HuH-7 (cell line): ENCODE results near the gene LRIG3.
"Not testable (repeated sequence)": the region's sequence is repeated elsewhere in the genome, so short reads cannot be mapped to it uniquely, and the experiment has no call there.

Experiments used
- DNase-seq: peaks from one replicate; pipeline ENCODE4 v3.0.0; 2011; ENCODE audit warnings: low spot score

LRIG3 gene

GRCh38 chr12:58905422-58905821 lies 14.9 kb downstream of the LRIG3 start:
- no peak for DNase-seq

GRCh38 chr12:58902726-58903125 lies 17.6 kb downstream of the LRIG3 start:
- not testable (repeated sequence) for DNase-seq

GRCh38 chr12:58901664-58902063 lies 18.6 kb downstream of the LRIG3 start:
- DNase-seq = no peak

DNA sequence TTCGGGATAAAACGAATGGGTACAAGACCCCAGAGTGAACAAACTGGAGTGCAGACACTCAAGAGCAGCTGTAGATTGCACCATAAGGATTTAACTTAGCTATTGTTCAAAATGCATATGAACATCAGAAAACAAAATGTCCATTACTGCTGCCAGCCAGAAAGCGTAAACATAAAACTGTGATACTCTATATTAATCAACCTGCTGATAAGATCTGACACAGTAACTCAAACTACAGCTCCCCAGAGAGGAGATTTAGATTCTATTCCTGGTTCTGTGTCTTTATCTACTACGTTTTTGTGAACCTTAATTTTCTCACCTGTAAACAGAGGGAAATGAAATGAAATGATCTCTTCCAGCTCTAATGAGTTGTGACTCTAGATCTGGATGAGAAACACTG lies 22.3 kb downstream of the LRIG3 start:
- DNase-seq = no peak

DNA sequence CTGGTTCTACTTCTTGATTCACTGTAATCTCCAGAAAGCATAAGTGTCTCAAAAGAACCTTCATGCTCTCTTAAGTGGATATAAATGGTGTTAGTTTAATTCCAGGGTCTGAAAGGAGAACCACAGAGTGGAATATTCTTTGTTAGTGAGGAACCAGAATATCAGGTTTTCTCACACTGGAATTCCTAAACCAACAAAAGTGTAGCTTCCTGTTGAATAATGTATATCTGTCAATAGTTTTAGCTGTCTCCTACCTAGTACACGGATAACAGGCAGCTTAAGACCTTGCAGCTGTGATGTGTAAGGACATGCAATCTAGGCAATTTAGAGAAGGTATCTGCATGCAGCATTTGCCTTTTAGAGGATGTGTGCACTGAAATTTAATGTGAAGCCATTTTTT lies 24.0 kb downstream of the LRIG3 start:
- DNase-seq = no peak

GRCh38 chr12:58895053-58895452 lies 25.3 kb downstream of the LRIG3 start:
- no peak for DNase-seq

DNA sequence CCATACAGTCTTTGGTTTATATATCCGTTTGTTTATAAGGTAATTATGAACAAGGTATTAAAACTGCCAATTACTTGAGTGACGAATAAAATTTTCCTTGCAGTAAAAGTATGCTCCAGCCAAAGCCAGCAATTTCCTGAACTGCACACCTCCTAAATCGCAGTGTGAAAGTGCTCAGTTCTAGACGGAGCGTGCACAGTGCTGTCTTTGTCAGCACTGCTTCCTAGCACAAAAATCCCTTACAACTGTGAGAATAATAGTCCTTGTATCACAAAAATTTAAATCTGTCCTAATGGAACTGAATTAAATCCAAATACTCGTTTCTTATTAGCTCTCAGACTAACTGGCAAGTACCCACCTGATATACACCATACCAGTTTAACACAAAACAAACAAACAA lies 26.3 kb downstream of the LRIG3 start:
- DNase-seq = no peak

- no peak for DNase-seq
These were observed 26.8 kb downstream of the LRIG3 start for GRCh38 chr12:58893495-58893894.

GRCh38 chr12:58889557-58889956 lies 30.7 kb downstream of the LRIG3 start:
- DNase-seq = no peak

DNA sequence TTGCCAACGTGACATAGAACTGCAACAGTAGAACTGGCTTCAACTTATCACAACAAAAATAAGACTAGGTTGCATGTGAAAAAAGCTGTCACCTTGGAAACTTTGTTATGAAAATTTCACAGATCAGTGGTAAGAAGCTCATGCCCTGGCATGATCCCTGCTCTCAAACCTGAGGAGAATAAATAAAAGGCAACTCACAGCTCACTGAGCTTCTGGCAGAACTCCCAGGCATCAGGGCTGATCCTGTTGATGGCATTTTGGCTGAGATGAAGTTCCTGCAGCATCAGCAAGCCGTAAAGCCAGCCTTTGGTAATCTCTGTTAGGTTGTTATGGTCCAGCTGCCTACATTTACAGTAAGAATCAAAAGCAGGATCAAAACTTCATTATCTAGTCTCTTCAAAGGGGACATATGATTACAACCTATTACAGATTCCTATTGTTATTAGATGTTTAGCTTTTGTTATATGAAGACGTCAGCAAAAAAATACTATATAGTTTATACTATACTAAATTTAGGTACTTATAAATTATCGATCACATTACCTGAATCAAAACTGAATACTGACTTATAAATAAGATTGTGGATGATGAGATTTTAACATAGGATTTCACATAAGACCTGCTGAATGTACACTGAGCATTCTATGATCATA lies 32.0 kb downstream of the LRIG3 start:
- DNase-seq = no peak

- DNase-seq = no peak
These were observed 33.2 kb downstream of the LRIG3 start for GRCh38 chr12:58887068-58887467.

DNA sequence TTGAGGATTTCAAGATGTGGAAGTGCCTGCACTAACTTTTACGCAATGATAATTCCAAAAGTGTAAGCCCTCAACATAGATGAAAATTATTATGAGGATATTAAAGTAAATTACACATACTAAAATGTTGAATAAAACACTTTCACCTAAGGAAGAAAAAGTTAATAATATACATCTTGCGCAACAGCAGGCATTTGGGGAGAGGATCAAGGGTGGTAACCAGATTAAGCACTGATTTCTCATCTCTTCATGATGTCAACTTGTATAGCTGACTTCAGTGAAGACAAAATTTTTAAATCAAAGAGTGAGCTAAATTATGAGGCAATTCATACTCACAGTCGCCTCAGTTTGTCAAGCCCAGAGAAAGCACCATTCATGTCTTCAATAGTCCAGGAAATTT lies 33.8 kb downstream of the LRIG3 start:
- DNase-seq = no peak

GRCh38 chr12:58884916-58885315 lies 35.4 kb downstream of the LRIG3 start:
- DNase-seq = no peak

- no peak for DNase-seq
These were observed 36.5 kb downstream of the LRIG3 start for GRCh38 chr12:58883576-58884334.

GRCh38 chr12:58882826-58883225 lies 37.5 kb downstream of the LRIG3 start:
- DNase-seq = no peak

- no peak for DNase-seq
These were observed 38.5 kb downstream of the LRIG3 start for GRCh38 chr12:58881816-58882215.

GRCh38 chr12:58880639-58881038 lies 39.7 kb downstream of the LRIG3 start:
- DNase-seq = no peak

- peak; percentile 8 for DNase-seq
These were observed 43.0 kb downstream of the LRIG3 start for GRCh38 chr12:58877243-58877743.

GRCh38 chr12:58873496-58873895 lies 46.8 kb downstream of the LRIG3 start:
- no peak for DNase-seq

DNA sequence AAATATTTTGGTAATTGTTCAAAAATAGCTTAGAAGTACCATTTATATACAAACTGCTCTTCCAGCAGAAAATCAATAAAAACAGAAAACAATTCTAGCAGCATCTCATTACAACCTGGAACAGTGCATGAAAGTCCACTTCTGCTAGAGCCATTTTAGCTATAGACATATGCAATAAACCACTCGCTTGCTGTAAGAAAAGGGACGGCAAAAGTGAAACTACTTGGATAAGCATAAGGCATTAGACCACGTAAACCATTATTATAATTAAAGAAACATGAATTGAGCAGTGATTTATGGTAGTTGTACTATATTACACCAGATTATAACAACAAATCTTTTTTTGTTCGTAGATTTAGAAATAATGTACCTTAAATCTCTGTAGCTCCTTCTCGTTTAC lies 48.7 kb downstream of the LRIG3 start:
- no peak for DNase-seq

- no peak for DNase-seq
These were observed 49.7 kb downstream of the LRIG3 start for GRCh38 chr12:58870595-58870994.

- no peak for DNase-seq
These were observed 59.5 kb downstream of the LRIG3 start for GRCh38 chr12:58860788-58861240.

- DNase-seq = no peak
These were observed 60.1 kb downstream of the LRIG3 start for GRCh38 chr12:58860056-58860787.
